ENCODE data around the gene SRGAP3. TPM values are rescaled to one million over a fixed set of nuclear protein-coding genes. Genes with fewer than 3 reads are reported as not detected.

The SRGAP3 gene
- total and polyA plus RNA-seq, 10 of the 15 experiments (the other 5 are each of a cell fraction or from before 2014, with no cell fraction given), result 0.32 to 1.7 (median 0.99) TPM

GRCh38 chr3:9194509-9195184 lies 54.8 kb downstream of the SRGAP3 start:
- SMC1A ChIA-PET (ENCODE audit: uncharacterized antibody, unreplicated experiment), result no interaction called here
- no peaks in the 10 kb centered on the region for H3K9me3 ChIP-seq (replicated peaks; ENCODE audit: control insufficient read depth, insufficient read depth, low read length)
- H3K4me3 ChIP-seq, result no peak overlapping the region
- H2AFZ ChIP-seq (ENCODE audit: control insufficient read depth, low read depth, low read length), result no peak overlapping the region
- peaks cover 0 to 1% of the 10 kb centered on the region in 2 experiments; a peak in 1 of 4 replicates for H3K27me3 ChIP-seq (replicated peaks in 1 of 2; ENCODE audit: control insufficient read depth in 2 of 2, insufficient read depth in 2 of 2, low read length in 1 of 2)
- ATAC-seq (no peak), FAIRE-seq (no peak), DNase-seq (ENCODE audit: low read depth, low spot score) (no peak)
- in situ Hi-C loops (cut with MboI) (no loop called here), intact Hi-C loops (cut with micrococcal nuclease; ENCODE audit: unreplicated experiment) (no loop called here)
- no peaks in the 10 kb centered on the region for H3K79me2 ChIP-seq (ENCODE audit: control insufficient read depth, insufficient read depth, low read length)
- no peaks in the 10 kb centered on the region for H3K4me1 ChIP-seq (ENCODE audit: control insufficient read depth, insufficient read depth, low read length)
- no peak overlapping the region for H3K9ac ChIP-seq (ENCODE audit: control insufficient read depth, insufficient read depth, low read length)
- 22% methylated on average over 4 of the region's 4 CpGs for WGBS (ENCODE audit: insufficient coverage, insufficient replicate concordance, low lambda C conversion rate, missing lambda C conversion rate)
- no peaks in the 10 kb centered on the region for H3K36me3 ChIP-seq (ENCODE audit: control insufficient read depth in 2 of 2, insufficient read depth in 2 of 2, low read length in 1 of 2)
- H3K27ac ChIP-seq (ENCODE audit: control insufficient read depth, insufficient read depth), result no peak overlapping the region
- BruUV-seq (replicated peaks), result no TSS peak
- H4K20me1 ChIP-seq (ENCODE audit: control insufficient read depth, insufficient read depth), result no peaks in the 10 kb centered on the region
- H3K4me2 ChIP-seq (ENCODE audit: control insufficient read depth, insufficient read depth), result no peak overlapping the region
- POLR2A ChIA-PET, result no interaction called here
- RAD21 ChIA-PET (ENCODE audit: unreplicated experiment), result no interaction called here
- CTCF ChIA-PET, result no interaction called here
- TF ChIP-seq IKZF2 (IDR thresholded peaks at IDR 0.05) (no peak), MEF2A (IDR thresholded peaks at IDR 0.05; ENCODE audit: insufficient read depth, low read depth, low read length) (no peak), YBX1 (IDR thresholded peaks at IDR 0.05) (no peak), REST (IDR thresholded peaks at IDR 0.05; ENCODE audit: low read depth, low read length) (no peak), LARP7 (IDR thresholded peaks at IDR 0.05) (no peak), CREM (IDR thresholded peaks at IDR 0.05; ENCODE audit: low read depth) (no peak), NFYB (IDR thresholded peaks at IDR 0.05; ENCODE audit: insufficient read depth, low read depth, low read length) (no peak), ZBED1 (IDR thresholded peaks at IDR 0.05; ENCODE audit: borderline replicate concordance) (no peak), STAT3 (IDR thresholded peaks at IDR 0.05; ENCODE audit: low read depth, low read length) (no peak), ZBTB4 (CRISPR knock-in tag; IDR thresholded peaks at IDR 0.05) (no peak), RFX5 (IDR thresholded peaks at IDR 0.05; ENCODE audit: low read depth, low read length) (no peak), TCF12 (IDR thresholded peaks at IDR 0.05; ENCODE audit: low read depth, low read length) (no peak), NBN (IDR thresholded peaks at IDR 0.05) (no peak), POLR2A (IDR thresholded peaks at IDR 0.05; ENCODE audit: low read depth, low read length) (no peak), MLLT1 (IDR thresholded peaks at IDR 0.05) (no peak), KAT2A (conservative IDR thresholded peaks at IDR 0.05; ENCODE audit: control insufficient read depth, low read depth, low read length) (no peak), SIX5 (IDR thresholded peaks at IDR 0.05; ENCODE audit: low read depth, low read length, severe bottlenecking) (no peak)
